Cardiac muscle cell (in vitro differentiated cells and primary cell): ENCODE results near the gene MAP3K7. TPM values are rescaled to one million over a fixed set of nuclear protein-coding genes. Genes with fewer than 3 reads are reported as not detected.

Experiments used
- DNase-seq, 2 donors: peaks; one replicate each; pipeline versions ENCODE4 v3.0.0 to v3.0.0-alpha.2; 2010 to 2017; ENCODE audit warnings: low read depth in 1 of 2, low spot score in 1 of 2
- H3K27ac ChIP-seq: fragments of 200-600 bp; sonication (generic); 2 replicates; pipeline ENCODE4 v1.5.1; 2016
- H3K27me3 ChIP-seq: fragments of 200-600 bp; sonication (generic); 2 replicates; pipeline ENCODE4 v1.6.0; 2016; ENCODE audit warnings: control low read depth
- H3K36me3 ChIP-seq: fragments of 200-600 bp; sonication (generic); 2 replicates; pipeline ENCODE4 v1.5.1; 2016; ENCODE audit warnings: control low read depth
- H3K4me1 ChIP-seq: fragments of 200-600 bp; sonication (generic); 2 replicates; pipeline ENCODE4 v1.8.1; 2017; ENCODE audit warnings: low read depth, mild to moderate bottlenecking, mixed run types
- H3K4me3 ChIP-seq: fragments of 200-600 bp; sonication (generic); 2 replicates; pipeline ENCODE4 v1.5.1; 2016; ENCODE audit warnings: mild to moderate bottlenecking
- H3K9me3 ChIP-seq: fragments of 200-600 bp; sonication (generic); 2 replicates; pipeline ENCODE4 v1.5.1; 2017; ENCODE audit warnings: low read depth, mild to moderate bottlenecking, control low read depth
- polyA plus RNA-seq: library from polyadenylated mRNA; unstranded; fragments of >200 nt; fragmentation: Nextera tagmentation; extraction: Ambion mirVana; gene quantifications from 2 replicates; pipeline ENCODE4 v1.2.1, GENCODE V29; 2016
- total RNA-seq: library from RNA; depleted of rRNA; stranded (reverse); fragments of >200 nt; gene quantifications from 2 replicates; pipeline ENCODE4 v1.2.3, GENCODE V29; 2016
- TF ChIP-seq, protein P1 (sequence below): IDR thresholded peaks from 2 replicates; pipeline ENCODE4 v1.5.1; 2012; ENCODE audit warnings: low read depth, mild to moderate bottlenecking, low read length

MAP3K7 gene
- total and polyA plus RNA-seq, 2 experiments from 2014 or later = 31.9 to 37.6 TPM

DNA sequence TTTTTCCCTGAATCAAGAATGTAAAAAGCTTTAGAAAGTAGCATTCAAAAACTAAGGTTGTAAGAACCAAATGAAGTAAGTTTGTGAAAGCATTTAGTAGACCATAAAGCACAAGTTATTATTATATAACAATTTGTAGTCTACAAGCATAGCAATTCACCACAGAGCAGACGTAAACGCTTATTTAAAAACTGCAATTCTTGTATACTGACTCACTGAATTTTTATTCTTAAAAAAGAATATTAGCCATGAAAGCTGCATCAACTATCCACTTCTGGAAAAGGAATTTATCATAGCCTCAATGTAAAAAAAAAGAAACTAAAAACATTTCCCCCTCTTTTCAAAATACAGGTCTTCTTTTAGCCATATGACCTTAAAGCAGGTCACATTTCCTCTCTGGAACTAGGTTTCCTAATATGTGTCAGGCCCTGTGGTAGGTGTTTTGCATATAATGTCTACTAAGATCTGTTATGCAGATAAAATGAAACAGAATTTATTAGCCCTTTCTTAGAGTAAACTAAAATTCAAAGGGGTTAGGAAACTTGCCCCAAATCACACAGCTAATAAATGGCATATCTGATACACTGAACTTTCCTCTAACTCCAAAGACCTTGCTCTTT, 2.1 kb downstream of the MAP3K7 start:
- peak overlapping the region; percentile 99 for H3K4me3 ChIP-seq
- no peak overlapping the region for H3K27ac ChIP-seq

GRCh38 chr6:90583836-90584481, 2.9 kb downstream of the MAP3K7 start:
- TF ChIP-seq, protein P1, sequence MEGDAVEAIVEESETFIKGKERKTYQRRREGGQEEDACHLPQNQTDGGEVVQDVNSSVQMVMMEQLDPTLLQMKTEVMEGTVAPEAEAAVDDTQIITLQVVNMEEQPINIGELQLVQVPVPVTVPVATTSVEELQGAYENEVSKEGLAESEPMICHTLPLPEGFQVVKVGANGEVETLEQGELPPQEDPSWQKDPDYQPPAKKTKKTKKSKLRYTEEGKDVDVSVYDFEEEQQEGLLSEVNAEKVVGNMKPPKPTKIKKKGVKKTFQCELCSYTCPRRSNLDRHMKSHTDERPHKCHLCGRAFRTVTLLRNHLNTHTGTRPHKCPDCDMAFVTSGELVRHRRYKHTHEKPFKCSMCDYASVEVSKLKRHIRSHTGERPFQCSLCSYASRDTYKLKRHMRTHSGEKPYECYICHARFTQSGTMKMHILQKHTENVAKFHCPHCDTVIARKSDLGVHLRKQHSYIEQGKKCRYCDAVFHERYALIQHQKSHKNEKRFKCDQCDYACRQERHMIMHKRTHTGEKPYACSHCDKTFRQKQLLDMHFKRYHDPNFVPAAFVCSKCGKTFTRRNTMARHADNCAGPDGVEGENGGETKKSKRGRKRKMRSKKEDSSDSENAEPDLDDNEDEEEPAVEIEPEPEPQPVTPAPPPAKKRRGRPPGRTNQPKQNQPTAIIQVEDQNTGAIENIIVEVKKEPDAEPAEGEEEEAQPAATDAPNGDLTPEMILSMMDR = no peak
- H3K27me3 ChIP-seq = no peaks in the 10 kb centered on the region
- no peak for DNase-seq
- H3K36me3 ChIP-seq = no peaks in the 10 kb centered on the region
- H3K4me1 ChIP-seq = peaks cover 38% of the 10 kb centered on the region
- no peaks in the 10 kb centered on the region for H3K9me3 ChIP-seq
- no peak overlapping the region for H3K4me3 ChIP-seq
- H3K27ac ChIP-seq = no peak overlapping the region

More for the DNA sequence above, 2.1 kb downstream of the MAP3K7 start:
- H3K9me3 ChIP-seq = no peaks in the 10 kb centered on the region
- no peaks in the 10 kb centered on the region for H3K36me3 ChIP-seq
- no peak for DNase-seq
- TF ChIP-seq, protein P1 = no peak
- peaks cover 2% of the 10 kb centered on the region for H3K27me3 ChIP-seq
- peaks cover 30% of the 10 kb centered on the region for H3K4me1 ChIP-seq

DNA sequence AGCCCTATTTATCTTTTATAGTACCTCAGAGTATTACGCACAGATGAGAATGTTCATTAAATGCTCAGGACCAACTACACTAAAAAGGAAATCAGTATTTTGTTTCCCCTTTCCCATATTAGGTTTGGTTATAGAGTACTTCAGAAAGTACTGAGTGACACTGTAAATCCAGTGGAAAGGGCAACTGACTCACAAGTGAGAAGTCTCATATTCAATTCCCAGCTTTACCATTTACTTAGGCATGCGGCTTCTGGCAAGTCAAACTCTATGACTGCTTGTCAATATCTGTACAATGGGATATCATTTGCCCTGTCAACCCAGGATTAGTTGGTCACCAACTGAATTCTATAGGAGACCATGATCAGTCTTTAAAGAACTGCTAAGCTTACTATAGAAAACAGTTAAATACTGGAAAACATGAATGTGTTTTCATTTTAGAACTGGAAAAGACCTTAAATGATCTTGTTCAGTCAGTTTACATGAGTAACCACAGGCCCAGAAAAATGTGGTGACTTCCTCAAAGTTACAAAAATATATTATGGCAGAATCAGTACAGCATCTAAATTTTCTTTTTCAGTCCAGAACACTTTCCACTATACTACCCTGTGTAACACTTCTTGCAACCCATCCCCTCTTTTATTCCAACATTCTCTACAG, 3.6 kb downstream of the MAP3K7 start:
- Histone ChIP-seq H3K4me3 (no peak overlapping the region), H3K27me3 (no peaks in the 10 kb centered on the region), H3K4me1 (peaks cover 40% of the 10 kb centered on the region), H3K27ac (no peak overlapping the region), H3K9me3 (no peaks in the 10 kb centered on the region), H3K36me3 (no peaks in the 10 kb centered on the region)
- no peak for DNase-seq
- TF ChIP-seq, protein P1 = no peak

- no peaks in the 10 kb centered on the region for H3K27me3 ChIP-seq
- peaks cover 35% of the 10 kb centered on the region for H3K4me1 ChIP-seq
- no peak overlapping the region for H3K27ac ChIP-seq
- TF ChIP-seq, protein P1 = no peak
- no peaks in the 10 kb centered on the region for H3K9me3 ChIP-seq
- no peak overlapping the region for H3K4me3 ChIP-seq
- DNase-seq = no peak
- no peaks in the 10 kb centered on the region for H3K36me3 ChIP-seq
Observed at GRCh38 chr6:90581146-90581545, 5.7 kb downstream of the MAP3K7 start.

DNA sequence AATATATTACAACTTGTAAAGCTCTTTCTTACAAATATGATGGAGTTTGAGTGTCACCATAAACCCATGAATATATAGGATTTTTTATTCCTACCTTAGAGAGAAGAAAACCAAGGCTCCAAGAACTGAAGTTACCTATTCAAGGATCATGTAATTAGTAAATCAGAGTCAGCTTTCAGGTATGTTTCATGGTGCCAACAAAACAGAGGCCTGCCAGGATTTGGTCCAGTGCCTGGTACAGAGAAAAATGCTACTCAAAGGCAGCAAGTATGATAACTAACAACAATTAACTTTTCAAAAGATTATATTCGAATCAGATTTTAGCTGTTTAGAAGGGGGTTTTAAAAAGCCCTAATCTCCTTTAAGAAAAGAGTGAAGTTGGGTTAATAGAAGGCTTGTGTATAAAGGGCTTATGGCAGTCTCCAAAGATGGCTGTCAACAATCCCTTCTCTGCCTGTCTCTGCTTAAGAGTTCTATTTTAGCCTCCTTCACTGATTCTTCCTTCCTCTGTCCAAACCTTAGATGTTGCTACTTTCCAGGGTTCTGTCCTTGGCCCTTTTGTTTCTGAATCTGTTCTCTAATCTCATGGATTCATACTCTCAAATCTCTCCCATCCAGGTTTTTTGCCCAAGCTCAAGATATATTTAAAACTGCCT, 7.8 kb downstream of the MAP3K7 start:
- H3K27me3 ChIP-seq = no peaks in the 10 kb centered on the region
- H3K9me3 ChIP-seq = no peaks in the 10 kb centered on the region
- no peak overlapping the region for H3K4me3 ChIP-seq
- peak overlapping the region; percentile 67 for H3K27ac ChIP-seq
- no peaks in the 10 kb centered on the region for H3K36me3 ChIP-seq
- TF ChIP-seq, protein P1 = no peak
- DNase-seq = peak in 1 of 2 donors; percentile 11
- H3K4me1 ChIP-seq = peaks cover 18% of the 10 kb centered on the region
